H1 (cell line): ENCODE results near the gene ABCA2. TPM values are rescaled to one million over a fixed set of nuclear protein-coding genes. Genes with fewer than 3 reads are reported as not detected.

ENCODE experiments used
- CEBPB ChIP-seq: IDR thresholded peaks from 2 replicates; pipeline ENCODE4 v1.6.1; 2012; ENCODE audit warnings: low read depth, low read length
- CHD7 ChIP-seq: fragments of 300-600 bp; sonication (generic); IDR thresholded peaks from 2 replicates; pipeline ENCODE4 v1.7.1; 2012; ENCODE audit warnings: low read length, moderate library complexity, mild to moderate bottlenecking, inconsistent platforms; ENCODE audit not compliant: insufficient replicate concordance
- NRF1 ChIP-seq: IDR thresholded peaks from 2 replicates; pipeline ENCODE4 v1.6.1; 2011; ENCODE audit warnings: mild to moderate bottlenecking, low read depth, low read length, improper control_type of control experiment
- polyA plus RNA-seq, 7 experiments: library from polyadenylated mRNA; depleted of rRNA in 3 of 7; stranded (reverse) in 5 of 7; unstranded in 2 of 7; fragments of >200 nt in 5 of 7; fragments of 200-250 nt in 2 of 7; gene quantifications; 1 replicate in 5 of 7; 2 replicates in 1 of 7; 4 replicates in 1 of 7; pipeline versions ENCODE4 v1.2.1 to v1.2.3, GENCODE V29; 2011 to 2013; ENCODE audit warnings: missing spikeins in 2 of 7, mixed read lengths in 2 of 7
- total RNA-seq: library from RNA; stranded (reverse); fragmentation: NEBNext Ultra II Directional; extraction: Animal tissue kit (Norgen Biotek cat#: 25700); gene quantifications from 2 replicates; pipeline ENCODE4 v1.2.1, GENCODE V29; 2021
- TF ChIP-seq, protein P1 (sequence below): IDR thresholded peaks from 2 replicates; pipeline ENCODE4 v1.6.1; 2011; ENCODE audit warnings: low read depth, mild to moderate bottlenecking, low read length; ENCODE audit not compliant: insufficient read depth

Gene ABCA2
- total and polyA plus RNA-seq, 2 of the 8 experiments (the other 6 are each of a cell fraction or from before 2014, with no cell fraction given) = 12.5 to 14.3 TPM

DNA sequence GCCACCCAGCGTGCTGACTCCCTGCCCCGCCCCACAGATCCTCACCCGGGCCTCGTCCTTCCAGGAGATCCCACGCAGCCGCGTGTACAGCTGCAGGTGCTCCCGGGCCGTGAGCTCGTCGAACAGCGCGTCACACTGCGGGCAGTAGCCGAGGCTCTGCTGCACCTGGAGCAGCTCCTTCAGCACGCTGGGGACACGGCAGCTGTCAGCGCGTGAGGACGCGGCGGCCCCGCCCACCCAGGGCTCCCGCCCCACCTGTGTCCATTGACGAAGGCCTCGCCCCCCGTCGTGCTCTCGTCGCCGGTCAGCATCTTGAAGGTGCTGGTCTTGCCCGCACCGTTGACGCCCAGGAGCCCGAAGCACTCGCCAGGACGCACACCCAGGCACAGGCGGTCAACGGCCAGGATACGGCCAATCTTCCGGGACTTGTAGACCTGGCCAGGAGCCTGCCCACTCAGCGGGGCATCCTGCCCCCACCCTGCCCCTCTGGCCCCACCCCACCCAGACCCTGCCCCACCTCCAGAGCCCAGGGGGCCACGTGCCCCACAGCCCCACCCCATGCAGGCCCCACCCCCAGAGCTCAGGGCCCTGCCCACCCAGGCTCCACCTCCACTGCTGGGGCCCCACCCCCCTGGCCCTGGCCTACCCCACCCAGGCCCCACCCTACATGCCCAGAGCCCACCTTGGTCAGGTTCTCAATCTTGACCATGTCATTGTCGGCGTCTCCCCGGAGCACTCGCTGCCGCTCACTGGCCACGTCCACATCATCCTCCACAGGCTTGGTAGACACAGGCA is 17.9 kb downstream of the ABCA2 start (continued):
- no peak for TF ChIP-seq CHD7
- TF ChIP-seq, protein P1, sequence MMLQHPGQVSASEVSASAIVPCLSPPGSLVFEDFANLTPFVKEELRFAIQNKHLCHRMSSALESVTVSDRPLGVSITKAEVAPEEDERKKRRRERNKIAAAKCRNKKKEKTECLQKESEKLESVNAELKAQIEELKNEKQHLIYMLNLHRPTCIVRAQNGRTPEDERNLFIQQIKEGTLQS = no peak
- no peak for TF ChIP-seq CEBPB
- TF ChIP-seq NRF1 = no peak
